GM13976 (cell line): ENCODE data around the gene MXI1.
A peak's percentile ranks its signal among the peaks of the same experiment; 100 is the strongest.
"Not testable (repeated sequence)": the region's sequence is repeated elsewhere in the genome, so short reads cannot be mapped to it uniquely, and the experiment has no call there.

Experiments
- DNase-seq: peaks from one replicate; pipeline ENCODE4 v3.0.0; 2012; ENCODE audit warnings: low spot score
- CTCF ChIP-seq: IDR thresholded peaks from 2 replicates; pipeline ENCODE4 v1.5.1; 2012; ENCODE audit warnings: borderline replicate concordance, mild to moderate bottlenecking; ENCODE audit not compliant: insufficient read depth; ENCODE audit errors: extremely low read depth, missing control alignments, control extremely low read depth
- in situ Hi-C: fragments of 300-500 bp; cut with MboI; formaldehyde crosslinking; loops from one replicate; pipeline ENCODE4 v1.12.0; 2022; ENCODE audit warnings: low sequenced_read_pairs, mixed read lengths, inconsistent platforms; ENCODE audit not compliant: unreplicated experiment

MXI1 gene

GRCh38 chr10:110200503-110200902 lies 6.9 kb upstream of the MXI1 start:
- no peak for TF ChIP-seq CTCF
- in situ Hi-C loops = no loop called here
- DNase-seq = no peak

GRCh38 chr10:110201046-110201445 lies 6.4 kb upstream of the MXI1 start:
- in situ Hi-C loops, DNase-seq: not testable (repeated sequence)

- DNase-seq = no peak
- in situ Hi-C loops = no loop called here
- no peak for TF ChIP-seq CTCF
Measured at GRCh38 chr10:110203500-110204455, 3.6 kb upstream of the MXI1 start.

- in situ Hi-C loops = no loop called here
- no peak for DNase-seq
- no peak for TF ChIP-seq CTCF
Measured at GRCh38 chr10:110205051-110205675, 2.2 kb upstream of the MXI1 start.

- peak; percentile 62 for DNase-seq
- TF ChIP-seq CTCF = no peak
- in situ Hi-C loops = no loop called here
Measured at GRCh38 chr10:110207805-110208613, 604 bp downstream of the MXI1 start.

- TF ChIP-seq CTCF = peak; percentile 20
- peak; percentile 55 for DNase-seq
- in situ Hi-C loops = no loop called here
Measured at GRCh38 chr10:110208614-110209453, 1.4 kb downstream of the MXI1 start.
